HUES48 (cell line): Measurements from ENCODE around the gene FHIT.
"Not testable (repeated sequence)": the region's sequence is repeated elsewhere in the genome, so short reads cannot be mapped to it uniquely, and the experiment has no call there.

ENCODE experiments used
- H3K27ac ChIP-seq: one replicate; pipeline ENCODE4 v1.7.0; 2013; ENCODE audit warnings: low read depth, low read length, inconsistent platforms
- H3K27me3 ChIP-seq: 2 replicates; pipeline ENCODE4 v1.6.1; 2013; ENCODE audit warnings: mild to moderate bottlenecking, low read length; ENCODE audit not compliant: control insufficient read depth, insufficient read depth
- H3K36me3 ChIP-seq: 2 replicates; pipeline ENCODE4 v1.6.1; 2013; ENCODE audit warnings: low read length; ENCODE audit not compliant: control insufficient read depth, insufficient read depth
- H3K4me1 ChIP-seq: 2 replicates; pipeline ENCODE4 v1.6.1; 2013; ENCODE audit warnings: mild to moderate bottlenecking, low read length; ENCODE audit not compliant: control insufficient read depth, insufficient read depth
- H3K4me3 ChIP-seq: 2 replicates; pipeline ENCODE4 v1.5.1; 2013; ENCODE audit warnings: mild to moderate bottlenecking, low read depth, low read length
- H3K9ac ChIP-seq: 2 replicates; pipeline ENCODE4 v1.6.1; 2013; ENCODE audit warnings: mild to moderate bottlenecking, low read depth, low read length, moderate library complexity
- H3K9me3 ChIP-seq: 2 replicates; pipeline ENCODE4 v1.6.1; 2013; ENCODE audit warnings: low read length; ENCODE audit not compliant: control insufficient read depth, insufficient read depth

The FHIT gene

GRCh38 chr3:61199843-61200242 lies 51.4 kb downstream of the FHIT start:
- peaks cover 7% of the 10 kb centered on the region for H3K4me1 ChIP-seq
- H3K9me3 ChIP-seq = no peaks in the 10 kb centered on the region; the same call in 1 of the 2 replicates
- no peaks in the 10 kb centered on the region for H3K36me3 ChIP-seq
- H3K4me3 ChIP-seq = no peak overlapping the region
- H3K27me3 ChIP-seq = no peaks in the 10 kb centered on the region
- no peak overlapping the region for H3K9ac ChIP-seq
- H3K27ac ChIP-seq = no peak overlapping the region

- H3K4me1 ChIP-seq = peaks cover 36% of the 10 kb centered on the region
- no peak overlapping the region for H3K9ac ChIP-seq
- H3K36me3 ChIP-seq = no peaks in the 10 kb centered on the region
- no peak overlapping the region for H3K4me3 ChIP-seq
- H3K27me3 ChIP-seq = no peaks in the 10 kb centered on the region
- H3K27ac ChIP-seq = no peak overlapping the region
- no peaks in the 10 kb centered on the region for H3K9me3 ChIP-seq
Observed at GRCh38 chr3:61194892-61195538, 56.2 kb downstream of the FHIT start.

- no peaks in the 10 kb centered on the region for H3K27me3 ChIP-seq
- H3K4me1 ChIP-seq = peaks cover 36% of the 10 kb centered on the region
- H3K27ac ChIP-seq = no peak overlapping the region
- H3K9ac ChIP-seq = no peak overlapping the region
- no peaks in the 10 kb centered on the region for H3K9me3 ChIP-seq
- H3K4me3 ChIP-seq = no peak overlapping the region
- no peaks in the 10 kb centered on the region for H3K36me3 ChIP-seq
Observed at GRCh38 chr3:61192222-61192621, 59.0 kb downstream of the FHIT start.

GRCh38 chr3:61190205-61190604 lies 61.0 kb downstream of the FHIT start:
- not testable (repeated sequence) for H3K4me3 ChIP-seq, H3K27me3 ChIP-seq, H3K36me3 ChIP-seq, H3K27ac ChIP-seq, H3K9ac ChIP-seq, H3K9me3 ChIP-seq
- peaks cover 32% of the 10 kb centered on the region for H3K4me1 ChIP-seq

DNA sequence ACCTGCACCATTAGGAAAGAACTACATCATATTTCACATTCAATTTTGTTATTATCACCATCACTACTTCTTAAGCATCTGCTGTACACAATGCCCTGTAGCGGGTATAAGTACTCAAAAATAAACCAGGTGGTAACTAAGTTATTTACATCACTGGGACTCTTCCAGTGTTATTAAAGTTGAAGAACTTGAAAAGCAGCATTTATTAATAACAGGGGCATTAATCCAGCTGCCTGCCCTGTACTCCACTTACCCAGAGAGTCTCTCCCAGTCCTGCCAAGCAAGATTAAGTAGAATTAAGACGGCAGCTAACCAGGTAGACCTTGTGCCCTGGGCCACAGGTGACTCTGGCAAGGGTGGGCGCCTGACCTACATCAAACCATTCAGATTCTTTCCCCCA lies 65.2 kb downstream of the FHIT start:
- Histone ChIP-seq H3K9ac (no peak overlapping the region), H3K9me3 (no peaks in the 10 kb centered on the region), H3K27me3 (no peaks in the 10 kb centered on the region), H3K4me3 (no peak overlapping the region), H3K27ac (no peak overlapping the region), H3K4me1 (no peaks in the 10 kb centered on the region), H3K36me3 (no peaks in the 10 kb centered on the region)

DNA sequence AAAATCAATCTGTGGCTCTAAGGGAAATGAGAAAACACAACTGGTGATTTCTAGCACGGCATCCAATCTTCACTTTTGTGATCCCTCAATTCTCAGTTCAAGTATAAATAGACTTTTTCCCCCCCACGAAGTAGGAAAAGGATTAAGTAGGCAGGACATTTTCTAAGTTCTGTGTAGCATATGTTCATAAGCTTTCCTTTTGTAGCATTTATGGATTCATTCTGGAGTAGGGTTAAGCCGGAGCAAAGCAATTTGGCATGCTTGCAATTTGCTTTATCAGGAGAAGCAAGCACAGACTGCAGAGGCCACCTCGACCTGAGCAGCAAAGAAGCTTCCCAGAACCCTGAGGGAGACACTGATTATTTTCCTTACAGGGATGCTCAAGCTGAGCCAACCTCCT lies 66.3 kb downstream of the FHIT start:
- Histone ChIP-seq H3K36me3 (no peaks in the 10 kb centered on the region), H3K9ac (no peak overlapping the region), H3K4me3 (no peak overlapping the region), H3K27ac (no peak overlapping the region), H3K9me3 (no peaks in the 10 kb centered on the region), H3K4me1 (no peaks in the 10 kb centered on the region), H3K27me3 (no peaks in the 10 kb centered on the region)

DNA sequence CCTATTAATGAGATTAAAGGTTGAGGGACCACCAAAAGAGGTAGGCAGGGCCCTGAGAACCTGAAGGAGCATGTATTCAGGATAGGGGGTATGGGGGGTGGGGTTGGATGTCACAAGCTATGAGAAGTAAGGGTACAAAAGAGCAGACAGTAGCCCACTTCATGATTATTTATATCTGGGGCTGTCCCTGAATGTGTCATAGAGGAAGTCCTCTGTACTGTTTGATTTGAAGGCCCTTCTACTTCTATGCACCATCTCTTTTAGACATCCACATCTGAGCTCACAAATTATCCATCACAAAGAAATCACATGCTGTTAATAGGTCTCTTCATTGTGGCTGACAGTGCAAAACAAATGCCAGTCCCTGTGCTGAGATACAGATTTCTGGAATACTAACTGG lies 68.6 kb downstream of the FHIT start:
- H3K4me3 ChIP-seq = no peak overlapping the region
- no peak overlapping the region for H3K27ac ChIP-seq
- no peaks in the 10 kb centered on the region for H3K9me3 ChIP-seq
- no peak overlapping the region for H3K9ac ChIP-seq
- no peaks in the 10 kb centered on the region for H3K27me3 ChIP-seq
- H3K4me1 ChIP-seq = no peaks in the 10 kb centered on the region
- H3K36me3 ChIP-seq = no peaks in the 10 kb centered on the region

DNA sequence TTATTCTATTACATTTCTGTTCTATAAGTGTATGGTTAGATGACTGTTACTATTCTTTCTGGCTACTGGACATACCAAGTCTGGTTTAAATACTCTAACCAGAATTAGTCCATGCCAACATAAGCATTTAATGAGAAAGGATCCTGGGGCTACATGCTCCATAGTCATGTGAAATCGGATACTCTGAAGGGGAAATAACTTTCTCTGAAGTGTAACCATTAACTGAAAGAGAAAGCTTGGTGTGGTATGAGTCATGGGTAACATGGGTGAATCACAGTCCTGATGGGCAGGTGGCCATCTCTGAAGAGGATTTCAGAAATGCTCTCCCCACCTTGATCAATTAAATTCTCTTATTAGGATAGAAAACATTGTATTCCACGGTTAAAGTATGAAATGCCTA lies 69.4 kb downstream of the FHIT start:
- H3K4me3 ChIP-seq = no peak overlapping the region
- no peaks in the 10 kb centered on the region for H3K27me3 ChIP-seq

DNA sequence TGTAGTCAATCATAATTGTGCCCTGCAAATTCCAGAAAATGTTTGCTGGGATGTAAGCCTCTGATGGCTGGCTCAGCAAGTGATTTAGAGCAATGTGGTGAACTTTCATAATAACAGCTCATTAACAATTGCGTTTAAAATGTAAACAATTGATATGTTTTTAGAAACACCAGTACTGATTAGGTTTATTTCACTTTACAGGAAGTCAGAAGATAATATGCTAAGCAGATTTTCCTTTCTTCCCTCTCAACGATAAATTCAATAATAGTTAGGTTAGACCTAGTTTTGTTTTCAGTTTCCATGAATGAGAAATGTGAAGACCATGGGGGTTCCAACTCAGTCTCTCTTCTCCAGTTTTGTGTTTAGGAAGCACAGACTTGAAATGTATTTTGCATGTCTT lies 71.0 kb downstream of the FHIT start:
- Histone ChIP-seq H3K36me3 (no peaks in the 10 kb centered on the region), H3K27me3 (no peaks in the 10 kb centered on the region), H3K4me3 (no peak overlapping the region), H3K4me1 (no peaks in the 10 kb centered on the region), H3K27ac (no peak overlapping the region), H3K9ac (no peak overlapping the region), H3K9me3 (no peaks in the 10 kb centered on the region)

More for the DNA sequence above, 69.4 kb downstream of the FHIT start:
- H3K27ac ChIP-seq = no peak overlapping the region
- H3K9me3 ChIP-seq = no peaks in the 10 kb centered on the region
- H3K9ac ChIP-seq = no peak overlapping the region
- H3K4me1 ChIP-seq = no peaks in the 10 kb centered on the region
- H3K36me3 ChIP-seq = no peaks in the 10 kb centered on the region

DNA sequence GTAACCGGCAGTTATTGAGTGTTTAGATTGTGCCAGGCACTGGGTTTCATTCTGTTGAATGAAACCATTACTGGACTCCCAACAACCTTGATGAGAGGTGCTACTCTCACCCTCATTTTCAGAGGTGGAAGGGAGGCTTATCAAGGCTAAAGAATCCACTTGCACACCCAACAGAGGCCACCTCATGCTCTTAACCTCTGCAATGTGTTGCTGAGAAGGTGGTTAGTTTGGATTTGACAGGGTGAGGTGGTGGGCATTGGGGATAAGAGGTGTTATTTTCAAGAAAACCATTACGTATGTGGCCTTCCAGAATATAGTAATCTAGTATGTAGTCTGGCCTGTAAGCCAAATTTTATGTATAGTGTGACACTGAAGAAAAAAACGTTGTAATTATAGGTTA lies 73.1 kb downstream of the FHIT start:
- H3K27me3 ChIP-seq = no peaks in the 10 kb centered on the region
- no peak overlapping the region for H3K27ac ChIP-seq
- H3K36me3 ChIP-seq = no peaks in the 10 kb centered on the region
- H3K9ac ChIP-seq = no peak overlapping the region
- no peaks in the 10 kb centered on the region for H3K9me3 ChIP-seq
- H3K4me3 ChIP-seq = no peak overlapping the region
- H3K4me1 ChIP-seq = 0 out of 2 replicates have a peak, but pooled peaks cover 6% of the 10 kb centered on the region

DNA sequence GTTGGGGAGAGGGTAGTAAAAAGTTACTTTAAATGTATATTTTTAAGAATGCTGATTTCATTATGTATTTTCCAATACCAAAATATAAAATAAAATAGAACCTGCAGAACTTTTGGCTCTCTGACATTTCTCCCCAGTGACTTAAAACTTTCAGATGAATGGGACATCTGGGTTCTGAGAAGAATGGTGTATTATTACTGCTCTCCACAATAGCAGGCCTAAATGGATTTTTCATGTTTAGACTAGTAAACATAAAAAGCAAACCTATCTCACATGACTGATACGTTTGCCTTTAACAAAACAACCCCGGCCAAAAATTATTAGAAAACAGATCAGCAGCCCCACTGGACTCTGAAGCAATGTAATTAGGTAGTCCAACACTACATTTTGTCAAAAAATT lies 73.8 kb downstream of the FHIT start:
- H3K4me3 ChIP-seq = no peak overlapping the region
- no peaks in the 10 kb centered on the region for H3K36me3 ChIP-seq
- no peaks in the 10 kb centered on the region for H3K27me3 ChIP-seq
- no peak overlapping the region for H3K9ac ChIP-seq
- H3K9me3 ChIP-seq = no peaks in the 10 kb centered on the region
- no peak overlapping the region for H3K27ac ChIP-seq
- H3K4me1 ChIP-seq = 0 out of 2 replicates have a peak, but pooled peaks cover 8% of the 10 kb centered on the region
